BLaER1 (cell line): ENCODE data around the gene RIC3.

Experiments
- H3K27ac ChIP-seq: shearing (Covaris generic); formaldehyde crosslinking; 2 replicates; pipeline ENCODE4 v1.8.1; 2022
- H3K27me3 ChIP-seq: shearing (Covaris generic); formaldehyde crosslinking; 2 replicates; pipeline ENCODE4 v1.8.1; 2022
- H3K36me3 ChIP-seq: shearing (Covaris generic); formaldehyde crosslinking; 2 replicates; pipeline ENCODE4 v1.8.1; 2022
- H3K4me1 ChIP-seq: shearing (Covaris generic); formaldehyde crosslinking; 2 replicates; pipeline ENCODE4 v1.8.1; 2022
- H3K4me2 ChIP-seq: shearing (Covaris generic); formaldehyde crosslinking; 2 replicates; pipeline ENCODE4 v1.8.1; 2022
- H3K4me3 ChIP-seq: shearing (Covaris generic); formaldehyde crosslinking; 2 replicates; pipeline ENCODE4 v1.8.1; 2022
- H3K9ac ChIP-seq: shearing (Covaris generic); formaldehyde crosslinking; 2 replicates; pipeline ENCODE4 v1.8.1; 2022
- H3K9me3 ChIP-seq: shearing (Covaris generic); formaldehyde crosslinking; 2 replicates; pipeline ENCODE4 v1.8.1; 2022
- H4K20me1 ChIP-seq: shearing (Covaris generic); formaldehyde crosslinking; 2 replicates; pipeline ENCODE4 v1.8.1; 2022
- Cebpa-rat ChIP-seq: shearing (Covaris generic); IDR thresholded peaks from 2 replicates; pipeline ENCODE4 v1.8.1; 2022

The RIC3 gene

GRCh38 chr11:8059030-8059429 is 109.8 kb downstream of the RIC3 start:
- no peak for TF ChIP-seq Cebpa-rat
- H3K4me2 ChIP-seq = no peak overlapping the region
- H3K9me3 ChIP-seq = no peaks in the 10 kb centered on the region

DNA sequence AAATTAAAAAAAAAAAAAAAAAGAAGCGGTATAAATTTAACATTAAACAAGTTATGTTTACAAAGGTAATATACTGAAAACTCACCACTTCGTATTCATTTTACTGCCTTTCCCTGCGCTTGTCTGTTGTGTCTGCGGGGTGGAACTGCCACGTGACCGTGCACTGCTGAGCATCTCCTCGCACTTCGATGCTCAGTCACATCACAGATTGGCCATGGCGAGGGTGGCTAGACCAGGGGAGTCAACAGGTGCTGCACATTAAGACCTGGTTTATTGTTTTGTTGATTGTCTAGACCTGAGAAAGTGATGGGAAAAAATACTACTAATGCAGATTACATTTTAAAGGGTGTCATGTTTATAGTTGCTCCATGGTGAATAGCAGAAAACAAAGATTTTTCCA is 110.6 kb downstream of the RIC3 start:
- Histone ChIP-seq H3K27ac (no peak overlapping the region), H3K36me3 (no peaks in the 10 kb centered on the region), H3K9ac (no peak overlapping the region), H3K27me3 (no peaks in the 10 kb centered on the region), H3K4me1 (peaks cover 17% of the 10 kb centered on the region), H3K4me3 (no peak overlapping the region), H4K20me1 (no peaks in the 10 kb centered on the region), H3K9me3 (no peaks in the 10 kb centered on the region), H3K4me2 (no peak overlapping the region)
- no peak for TF ChIP-seq Cebpa-rat

More at GRCh38 chr11:8059030-8059429, 109.8 kb downstream of the RIC3 start:
- no peaks in the 10 kb centered on the region for H3K27me3 ChIP-seq
- no peaks in the 10 kb centered on the region for H3K36me3 ChIP-seq
- peaks cover 17% of the 10 kb centered on the region for H3K4me1 ChIP-seq
- no peak overlapping the region for H3K27ac ChIP-seq
- no peak overlapping the region for H3K4me3 ChIP-seq
- no peak overlapping the region for H3K9ac ChIP-seq
- no peaks in the 10 kb centered on the region for H4K20me1 ChIP-seq

DNA sequence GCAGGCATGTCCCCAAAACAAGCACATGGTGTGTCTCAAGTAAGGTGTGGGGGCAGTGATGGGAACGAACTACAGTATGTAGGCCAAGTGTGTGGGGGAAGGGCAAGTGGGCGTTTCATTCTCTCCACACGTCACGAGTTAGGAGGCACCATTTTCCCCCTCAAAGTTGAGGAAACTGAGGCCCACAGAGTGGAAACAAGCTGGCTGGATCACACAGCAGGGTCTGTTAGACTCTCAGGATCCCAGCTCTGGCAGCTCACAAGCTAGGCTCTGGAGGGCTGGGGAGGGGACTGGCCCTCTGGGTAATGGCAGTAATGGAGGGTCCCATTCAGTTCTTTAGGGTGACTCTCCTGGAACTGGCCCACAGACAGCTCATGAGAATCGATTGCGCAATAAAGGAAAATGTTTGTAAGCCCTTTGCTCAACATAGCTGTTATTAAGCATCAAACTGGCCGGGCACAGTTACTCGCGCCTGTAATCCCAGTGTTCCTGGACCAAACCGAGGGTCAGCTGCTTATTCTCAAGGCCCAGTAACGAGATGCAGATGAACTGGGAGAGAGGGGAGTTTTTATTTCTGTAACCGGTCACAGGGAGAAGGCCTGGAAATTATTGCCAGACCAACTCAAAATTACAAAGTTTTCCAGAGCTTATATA is 111.9 kb downstream of the RIC3 start:
- no peaks in the 10 kb centered on the region for H3K27me3 ChIP-seq
- no peak overlapping the region for H3K9ac ChIP-seq
- H3K4me3 ChIP-seq = no peak overlapping the region
- no peaks in the 10 kb centered on the region for H3K9me3 ChIP-seq
- H3K4me2 ChIP-seq = no peak overlapping the region
- TF ChIP-seq Cebpa-rat = peak; percentile 99
- no peak overlapping the region for H3K27ac ChIP-seq
- H4K20me1 ChIP-seq = no peaks in the 10 kb centered on the region
- H3K4me1 ChIP-seq = peaks cover 6% of the 10 kb centered on the region
- H3K36me3 ChIP-seq = no peaks in the 10 kb centered on the region
